ENCODE results near the gene LPIN2.

The LPIN2 gene
- 200 to 238 (median 219) reads per million in 3 donors for total RNA-seq

- Histone ChIP-seq H3K36me3 (ENCODE audit: control insufficient read depth, insufficient read depth, low read length) (no peaks in the 10 kb centered on the region), H3K27me3 (replicated peaks; ENCODE audit: control insufficient read depth, insufficient read depth, low read length, poor library complexity, severe bottlenecking) (no peaks in the 10 kb centered on the region), H3K4me1 (ENCODE audit: control insufficient read depth, insufficient read depth, low read length, poor library complexity, severe bottlenecking) (peaks cover 41% of the 10 kb centered on the region), H3K9me3 (ENCODE audit: control insufficient read depth, low read length) (no peaks in the 10 kb centered on the region), H3K4me3 (ENCODE audit: insufficient read depth, low read depth, low read length, poor library complexity, severe bottlenecking) (peak within 1 kb of the TSS; percentile 67), H3K27ac (ENCODE audit: insufficient read depth, low read length, poor library complexity, severe bottlenecking) (peak within 1 kb of the TSS; percentile 83)
- peak; percentile 94 to 95 (median 94) for DNase-seq
Measured at GRCh38 chr18:3013024-3013804, at the start of gene LPIN2. LPIN2 (minus strand) TSS chr18:3013144; CDS start chr18:2960840, 52,304 bp downstream.

GRCh38 chr18:3061581-3062312 is 48.8 kb upstream of the LPIN2 start:
- H3K36me3 ChIP-seq (ENCODE audit: control insufficient read depth, insufficient read depth, low read length): no peaks in the 10 kb centered on the region
- H3K4me3 ChIP-seq (ENCODE audit: insufficient read depth, low read depth, low read length, poor library complexity, severe bottlenecking): peak overlapping the region; percentile 7
- peak overlapping the region; percentile 92 for H3K27ac ChIP-seq (ENCODE audit: insufficient read depth, low read length, poor library complexity, severe bottlenecking)
- no peaks in the 10 kb centered on the region for H3K9me3 ChIP-seq (ENCODE audit: control insufficient read depth, low read length)
- H3K27me3 ChIP-seq (replicated peaks; ENCODE audit: control insufficient read depth, insufficient read depth, low read length, poor library complexity, severe bottlenecking): no peaks in the 10 kb centered on the region
- H3K4me1 ChIP-seq (ENCODE audit: control insufficient read depth, insufficient read depth, low read length, poor library complexity, severe bottlenecking): peaks cover 66% of the 10 kb centered on the region
- DNase-seq: peak in 2 of 3 donors; percentile 4 to 20

- DNase-seq: peak; percentile 10 to 30 (median 22)
- peaks cover 68% of the 10 kb centered on the region for H3K4me1 ChIP-seq (ENCODE audit: control insufficient read depth, insufficient read depth, low read length, poor library complexity, severe bottlenecking)
- no peaks in the 10 kb centered on the region for H3K36me3 ChIP-seq (ENCODE audit: control insufficient read depth, insufficient read depth, low read length)
Measured at GRCh38 chr18:3060667-3061580, 48.0 kb upstream of the LPIN2 start.

GRCh38 chr18:3059272-3059671 is 46.3 kb upstream of the LPIN2 start:
- peak overlapping the region; percentile 92 for H3K27ac ChIP-seq (ENCODE audit: insufficient read depth, low read length, poor library complexity, severe bottlenecking)
- peaks cover 68% of the 10 kb centered on the region for H3K4me1 ChIP-seq (ENCODE audit: control insufficient read depth, insufficient read depth, low read length, poor library complexity, severe bottlenecking)
- no peak for DNase-seq
- H3K27me3 ChIP-seq (replicated peaks; ENCODE audit: control insufficient read depth, insufficient read depth, low read length, poor library complexity, severe bottlenecking): no peaks in the 10 kb centered on the region
- H3K4me3 ChIP-seq (ENCODE audit: insufficient read depth, low read depth, low read length, poor library complexity, severe bottlenecking): no peak overlapping the region
- H3K9me3 ChIP-seq (ENCODE audit: control insufficient read depth, low read length): no peaks in the 10 kb centered on the region
- no peaks in the 10 kb centered on the region for H3K36me3 ChIP-seq (ENCODE audit: control insufficient read depth, insufficient read depth, low read length)

More at GRCh38 chr18:3060667-3061580, 48.0 kb upstream of the LPIN2 start:
- peak overlapping the region; percentile 7 for H3K4me3 ChIP-seq (ENCODE audit: insufficient read depth, low read depth, low read length, poor library complexity, severe bottlenecking)
- no peaks in the 10 kb centered on the region for H3K9me3 ChIP-seq (ENCODE audit: control insufficient read depth, low read length)
- H3K27me3 ChIP-seq (replicated peaks; ENCODE audit: control insufficient read depth, insufficient read depth, low read length, poor library complexity, severe bottlenecking): no peaks in the 10 kb centered on the region
- H3K27ac ChIP-seq (ENCODE audit: insufficient read depth, low read length, poor library complexity, severe bottlenecking): peak overlapping the region; percentile 92

- peak overlapping the region; percentile 92 for H3K27ac ChIP-seq (ENCODE audit: insufficient read depth, low read length, poor library complexity, severe bottlenecking)
- H3K27me3 ChIP-seq (replicated peaks; ENCODE audit: control insufficient read depth, insufficient read depth, low read length, poor library complexity, severe bottlenecking): no peaks in the 10 kb centered on the region
- H3K9me3 ChIP-seq (ENCODE audit: control insufficient read depth, low read length): no peaks in the 10 kb centered on the region
- H3K36me3 ChIP-seq (ENCODE audit: control insufficient read depth, insufficient read depth, low read length): no peaks in the 10 kb centered on the region
- H3K4me1 ChIP-seq (ENCODE audit: control insufficient read depth, insufficient read depth, low read length, poor library complexity, severe bottlenecking): peaks cover 68% of the 10 kb centered on the region
- no peak for DNase-seq
- no peak overlapping the region for H3K4me3 ChIP-seq (ENCODE audit: insufficient read depth, low read depth, low read length, poor library complexity, severe bottlenecking)
Measured at GRCh38 chr18:3058328-3059191, 45.6 kb upstream of the LPIN2 start.

- Histone ChIP-seq H3K9me3 (ENCODE audit: control insufficient read depth, low read length) (no peaks in the 10 kb centered on the region), H3K36me3 (ENCODE audit: control insufficient read depth, insufficient read depth, low read length) (no peaks in the 10 kb centered on the region), H3K4me3 (ENCODE audit: insufficient read depth, low read depth, low read length, poor library complexity, severe bottlenecking) (no peak overlapping the region), H3K27me3 (replicated peaks; ENCODE audit: control insufficient read depth, insufficient read depth, low read length, poor library complexity, severe bottlenecking) (no peaks in the 10 kb centered on the region), H3K27ac (ENCODE audit: insufficient read depth, low read length, poor library complexity, severe bottlenecking) (peak overlapping the region; percentile 92), H3K4me1 (ENCODE audit: control insufficient read depth, insufficient read depth, low read length, poor library complexity, severe bottlenecking) (peaks cover 58% of the 10 kb centered on the region)
- DNase-seq: no peak
Measured at GRCh38 chr18:3057526-3057925, 44.6 kb upstream of the LPIN2 start.

- peaks cover 47% of the 10 kb centered on the region for H3K4me1 ChIP-seq (ENCODE audit: control insufficient read depth, insufficient read depth, low read length, poor library complexity, severe bottlenecking)
- no peak overlapping the region for H3K4me3 ChIP-seq (ENCODE audit: insufficient read depth, low read depth, low read length, poor library complexity, severe bottlenecking)
- H3K27ac ChIP-seq (ENCODE audit: insufficient read depth, low read length, poor library complexity, severe bottlenecking): peak overlapping the region; percentile 92
- no peak for DNase-seq
- no peaks in the 10 kb centered on the region for H3K27me3 ChIP-seq (replicated peaks; ENCODE audit: control insufficient read depth, insufficient read depth, low read length, poor library complexity, severe bottlenecking)
- no peaks in the 10 kb centered on the region for H3K9me3 ChIP-seq (ENCODE audit: control insufficient read depth, low read length)
- H3K36me3 ChIP-seq (ENCODE audit: control insufficient read depth, insufficient read depth, low read length): no peaks in the 10 kb centered on the region
Measured at GRCh38 chr18:3056311-3056710, 43.4 kb upstream of the LPIN2 start.

- Histone ChIP-seq H3K36me3 (ENCODE audit: control insufficient read depth, insufficient read depth, low read length) (no peaks in the 10 kb centered on the region), H3K27me3 (replicated peaks; ENCODE audit: control insufficient read depth, insufficient read depth, low read length, poor library complexity, severe bottlenecking) (no peaks in the 10 kb centered on the region), H3K9me3 (ENCODE audit: control insufficient read depth, low read length) (no peaks in the 10 kb centered on the region), H3K4me3 (ENCODE audit: insufficient read depth, low read depth, low read length, poor library complexity, severe bottlenecking) (no peak overlapping the region), H3K4me1 (ENCODE audit: control insufficient read depth, insufficient read depth, low read length, poor library complexity, severe bottlenecking) (peaks cover 42% of the 10 kb centered on the region), H3K27ac (ENCODE audit: insufficient read depth, low read length, poor library complexity, severe bottlenecking) (no peak overlapping the region)
- no peak for DNase-seq
Measured at GRCh38 chr18:3055816-3056215, 42.9 kb upstream of the LPIN2 start.

- Histone ChIP-seq H3K4me1 (ENCODE audit: control insufficient read depth, insufficient read depth, low read length, poor library complexity, severe bottlenecking) (peaks cover 37% of the 10 kb centered on the region), H3K27ac (ENCODE audit: insufficient read depth, low read length, poor library complexity, severe bottlenecking) (no peak overlapping the region), H3K9me3 (ENCODE audit: control insufficient read depth, low read length) (no peaks in the 10 kb centered on the region), H3K4me3 (ENCODE audit: insufficient read depth, low read depth, low read length, poor library complexity, severe bottlenecking) (no peak overlapping the region), H3K27me3 (replicated peaks; ENCODE audit: control insufficient read depth, insufficient read depth, low read length, poor library complexity, severe bottlenecking) (no peaks in the 10 kb centered on the region), H3K36me3 (ENCODE audit: control insufficient read depth, insufficient read depth, low read length) (no peaks in the 10 kb centered on the region)
- no peak for DNase-seq
Measured at GRCh38 chr18:3055186-3055728, 42.3 kb upstream of the LPIN2 start.
